GM21447 (cell line): Measurements from ENCODE around the gene PM20D2.
A peak's percentile ranks its signal among the peaks of the same experiment; 100 is the strongest.

Experiments
- ATAC-seq: cut with Tn5 transposase; IDR thresholded peaks from one replicate; pipeline ENCODE4 v1.9.1; 2021; ENCODE audit not compliant: unreplicated experiment

Gene PM20D2

GRCh38 chr6:89145091-89145955 lies 532 bp upstream of the PM20D2 start:
- ATAC-seq = peak; percentile 66

GRCh38 chr6:89146718-89147700 lies 1.2 kb downstream of the PM20D2 start:
- peak; percentile 35 for ATAC-seq

DNA sequence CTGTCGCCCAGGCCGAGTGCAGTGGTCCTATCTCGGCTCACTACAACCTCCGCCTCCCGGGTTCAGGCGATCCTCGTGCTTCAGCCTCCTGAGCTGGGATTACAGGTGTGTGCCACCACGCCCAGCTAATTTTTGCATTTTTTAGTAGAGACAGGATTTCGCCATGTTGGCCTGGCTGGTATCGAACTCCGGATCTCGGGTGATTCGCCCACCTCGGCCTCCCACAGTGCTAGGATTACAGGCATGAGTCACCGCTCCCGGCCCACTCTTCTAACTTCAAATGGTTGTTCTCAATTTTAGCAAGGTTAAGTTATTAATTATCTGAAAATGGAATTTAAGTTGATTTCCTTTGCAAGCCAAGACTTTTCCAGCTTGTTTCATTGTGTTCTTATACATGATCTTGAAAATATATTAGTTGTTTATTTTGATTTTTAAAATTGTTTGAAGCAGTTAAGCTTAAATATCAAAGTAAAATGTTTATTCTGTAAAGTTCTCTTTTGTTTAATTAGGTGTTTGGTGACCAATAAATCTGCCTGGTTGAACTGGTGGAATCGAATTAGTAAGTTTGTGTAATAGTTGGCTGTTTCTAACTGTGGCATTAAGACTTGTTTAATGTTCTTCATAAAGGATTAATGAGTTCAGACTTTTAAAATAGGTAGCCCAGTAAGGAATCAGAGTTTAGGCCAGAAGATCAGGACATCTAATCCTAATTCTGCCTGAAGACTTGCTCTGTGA lies 2.3 kb downstream of the PM20D2 start:
- ATAC-seq = no peak

GRCh38 chr6:89154131-89154530 lies 8.3 kb downstream of the PM20D2 start:
- no peak for ATAC-seq

DNA sequence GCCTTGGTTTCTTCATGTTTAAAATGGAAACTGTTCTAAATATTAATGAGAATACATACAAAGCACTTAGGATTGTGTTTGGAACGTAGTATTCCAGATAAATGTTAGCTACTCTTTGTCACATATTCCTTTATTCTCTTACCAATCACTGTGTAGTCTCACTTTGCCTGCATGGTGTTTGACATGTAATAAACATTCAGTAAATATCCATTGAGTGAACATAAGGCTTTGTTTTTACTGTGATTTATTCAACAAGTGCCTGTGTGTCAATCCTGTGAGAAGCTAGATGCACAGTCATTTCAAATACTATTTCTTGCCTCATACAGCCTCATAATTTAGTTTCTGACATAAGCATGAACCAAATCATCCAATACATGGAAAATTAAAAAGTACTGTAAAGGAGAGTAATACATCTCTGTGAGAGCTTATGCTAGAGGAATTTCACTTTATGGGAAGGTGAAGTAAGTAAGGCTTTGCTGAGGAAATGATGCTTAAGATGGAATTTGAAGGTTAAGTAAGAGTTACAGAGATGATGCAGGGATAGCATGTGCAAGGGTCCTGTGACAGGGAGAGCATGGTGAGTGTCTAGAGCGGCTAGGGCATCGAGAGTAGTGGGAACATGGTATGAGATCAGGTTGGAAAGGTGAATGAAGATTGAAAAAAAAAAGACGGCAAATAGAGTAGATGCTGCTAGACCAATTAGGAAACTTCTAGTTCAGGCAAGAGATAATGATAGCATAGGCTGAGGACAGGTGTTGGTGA lies 14.7 kb downstream of the PM20D2 start:
- ATAC-seq = no peak

- ATAC-seq = no peak
These were observed 15.6 kb downstream of the PM20D2 start for GRCh38 chr6:89161326-89162046.

- ATAC-seq = no peak
These were observed 16.2 kb downstream of the PM20D2 start for GRCh38 chr6:89162047-89162371.

DNA sequence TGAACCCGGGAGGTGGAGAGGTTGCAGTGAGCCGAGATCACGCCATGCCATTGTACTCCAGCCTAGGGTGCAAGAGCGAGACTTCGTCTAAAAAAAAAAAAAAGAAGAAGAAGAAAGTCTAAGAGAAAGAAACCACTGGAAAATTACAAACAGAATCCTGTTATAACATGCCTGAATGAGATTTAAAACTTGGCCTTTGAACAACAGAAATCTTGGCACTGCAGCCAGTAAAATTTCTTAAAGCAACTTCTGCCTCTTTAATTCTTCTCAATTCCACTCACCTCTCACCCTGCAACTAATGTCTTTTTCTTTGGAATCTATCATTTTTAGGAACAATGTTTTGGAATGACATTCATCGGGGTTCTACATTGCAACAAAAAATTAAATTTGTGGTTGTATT lies 26.3 kb downstream of the PM20D2 start:
- ATAC-seq = no peak

DNA sequence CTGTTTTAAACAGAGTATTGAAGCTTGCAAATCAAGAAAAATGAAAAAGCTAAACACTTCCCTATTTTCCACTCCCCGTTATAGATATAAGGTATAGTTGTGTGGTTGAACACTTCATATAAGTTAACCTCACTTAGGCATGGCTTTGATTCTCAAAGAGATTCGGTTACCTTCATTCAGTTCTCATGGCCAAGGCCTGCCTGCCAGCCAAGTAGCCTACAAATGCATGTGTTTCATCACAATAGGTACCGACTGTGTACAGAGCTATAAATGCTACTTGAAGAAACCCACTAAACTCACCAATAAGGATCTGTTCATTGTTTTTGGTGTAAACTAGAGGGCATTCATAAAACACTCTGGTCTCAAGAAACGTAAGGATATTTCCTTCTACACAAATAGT lies 27.8 kb downstream of the PM20D2 start:
- ATAC-seq = no peak

DNA sequence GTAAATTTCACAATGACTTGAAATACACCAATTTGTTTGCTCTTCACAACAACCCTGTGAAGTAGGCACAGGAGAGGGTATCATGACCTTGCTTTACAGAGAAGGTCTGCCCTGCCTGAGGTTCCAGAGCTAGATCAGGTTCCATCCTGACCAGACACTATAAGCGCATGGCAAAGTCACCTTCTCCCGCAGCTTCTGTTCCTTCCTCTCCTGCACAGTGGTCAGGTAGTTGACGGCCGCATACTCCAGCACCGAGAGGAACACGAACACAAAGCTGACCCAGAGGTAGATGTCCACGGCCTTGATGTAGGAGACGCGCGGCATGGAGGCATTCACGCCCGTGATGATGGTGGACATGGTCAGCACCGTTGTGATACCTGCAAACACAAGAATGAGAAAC lies 34.3 kb downstream of the PM20D2 start:
- no peak for ATAC-seq

DNA sequence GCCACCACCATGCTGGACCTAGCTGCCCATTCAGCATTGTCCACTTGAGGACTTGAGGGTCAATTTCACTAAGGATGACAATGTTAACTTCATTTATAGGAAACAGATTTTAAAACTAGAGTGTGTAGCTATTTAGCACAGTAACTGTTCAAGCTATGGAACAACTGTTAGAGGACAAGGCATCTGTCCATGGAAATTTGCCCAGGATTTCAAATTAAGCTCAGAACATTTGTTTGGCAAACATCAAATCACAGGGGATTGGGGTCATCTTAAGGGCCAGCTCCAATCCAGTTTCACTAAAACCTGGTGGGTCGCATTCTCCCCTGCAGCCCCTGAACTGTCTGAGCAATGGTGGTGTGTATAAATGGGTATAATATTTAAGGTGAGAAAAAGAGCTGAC lies 35.1 kb downstream of the PM20D2 start:
- ATAC-seq = no peak

DNA sequence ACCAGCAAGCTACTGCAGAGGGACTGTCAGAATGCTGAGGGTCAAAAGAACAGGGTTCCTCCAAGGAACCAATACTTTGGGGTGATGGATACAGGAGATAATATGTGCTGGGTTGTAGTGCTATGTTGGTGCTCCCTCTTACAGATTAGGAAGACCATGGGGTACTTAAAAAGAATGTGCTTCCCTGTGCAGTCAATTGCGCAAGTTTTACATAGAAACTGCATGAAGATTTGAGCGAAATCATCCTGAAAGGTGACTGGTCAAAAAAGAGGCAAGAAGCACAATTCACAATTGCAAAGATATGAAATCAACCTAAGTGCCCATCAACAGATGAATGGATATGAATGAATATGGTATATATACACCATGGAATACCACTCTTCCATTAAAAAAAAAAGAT lies 37.4 kb downstream of the PM20D2 start:
- no peak for ATAC-seq

GRCh38 chr6:89184344-89184743 lies 38.5 kb downstream of the PM20D2 start:
- no peak for ATAC-seq

GRCh38 chr6:89186762-89187161 lies 40.9 kb downstream of the PM20D2 start:
- ATAC-seq = no peak

GRCh38 chr6:89187504-89187903 lies 41.6 kb downstream of the PM20D2 start:
- ATAC-seq = no peak

DNA sequence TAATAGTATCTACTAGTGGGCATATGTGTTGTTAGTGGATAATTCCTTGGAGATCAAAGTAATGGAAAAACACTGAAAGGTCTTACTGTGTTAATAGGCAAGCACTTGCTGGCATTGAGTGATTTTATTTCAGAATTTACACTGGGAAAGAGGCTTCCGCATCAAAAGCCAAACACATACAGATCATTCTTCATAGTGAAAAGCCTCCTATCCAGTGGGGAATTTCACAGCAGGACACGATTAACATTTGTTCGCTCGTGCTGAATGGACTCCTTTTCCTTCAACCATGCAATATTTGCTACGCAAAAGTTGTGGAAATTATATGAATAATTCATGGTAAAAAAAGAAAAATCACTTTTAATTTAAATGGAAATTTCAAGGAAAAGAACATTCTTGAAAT lies 44.9 kb downstream of the PM20D2 start:
- ATAC-seq = no peak

- ATAC-seq = no peak
These were observed 48.7 kb downstream of the PM20D2 start for GRCh38 chr6:89194559-89194958.

GRCh38 chr6:89197141-89197540 lies 51.3 kb downstream of the PM20D2 start:
- ATAC-seq = no peak

GRCh38 chr6:89198235-89198634 lies 52.4 kb downstream of the PM20D2 start:
- ATAC-seq = no peak

GRCh38 chr6:89199579-89199978 lies 53.7 kb downstream of the PM20D2 start:
- no peak for ATAC-seq
